Activated naive CD8-positive, alpha-beta T cell treated with anti-CD3 and anti-CD28 coated beads for 36 hours (primary cell): ENCODE data around the gene DUSP15. TPM values are rescaled to one million over a fixed set of nuclear protein-coding genes. Genes with fewer than 3 reads are reported as not detected.
A peak's percentile ranks its signal among the peaks of the same experiment; 100 is the strongest.
"Not testable (repeated sequence)": the region's sequence is repeated elsewhere in the genome, so short reads cannot be mapped to it uniquely, and the experiment has no call there.

Experiments used
- DNase-seq: peaks from one replicate; pipeline ENCODE4 v3.0.0; 2021
- H3K27ac Mint-ChIP-seq: one replicate; pipeline ENCODE4 v1.8.0; 2022; ENCODE audit warnings: mild to moderate bottlenecking, moderate library complexity, mixed read lengths
- H3K27me3 Mint-ChIP-seq: one replicate; pipeline ENCODE4 v1.8.0; 2022; ENCODE audit warnings: mild to moderate bottlenecking, mixed read lengths
- H3K36me3 Mint-ChIP-seq: one replicate; pipeline ENCODE4 v1.8.0; 2021; ENCODE audit warnings: mild to moderate bottlenecking, mixed read lengths
- H3K4me1 Mint-ChIP-seq: one replicate; pipeline ENCODE4 v1.8.0; 2021; ENCODE audit warnings: mixed read lengths
- H3K4me3 Mint-ChIP-seq: one replicate; pipeline ENCODE4 v1.8.0; 2022; ENCODE audit warnings: mild to moderate bottlenecking, moderate library complexity, mixed read lengths
- H3K9me3 Mint-ChIP-seq: one replicate; pipeline ENCODE4 v1.8.0; 2022; ENCODE audit warnings: mixed read lengths
- total RNA-seq, 2 experiments: library from RNA; stranded (reverse); gene quantifications; one replicate each; pipeline ENCODE4 v1.2.3, GENCODE V29; 2021

The DUSP15 gene
- total RNA-seq, 2 experiments from 2014 or later: not detected

DNA sequence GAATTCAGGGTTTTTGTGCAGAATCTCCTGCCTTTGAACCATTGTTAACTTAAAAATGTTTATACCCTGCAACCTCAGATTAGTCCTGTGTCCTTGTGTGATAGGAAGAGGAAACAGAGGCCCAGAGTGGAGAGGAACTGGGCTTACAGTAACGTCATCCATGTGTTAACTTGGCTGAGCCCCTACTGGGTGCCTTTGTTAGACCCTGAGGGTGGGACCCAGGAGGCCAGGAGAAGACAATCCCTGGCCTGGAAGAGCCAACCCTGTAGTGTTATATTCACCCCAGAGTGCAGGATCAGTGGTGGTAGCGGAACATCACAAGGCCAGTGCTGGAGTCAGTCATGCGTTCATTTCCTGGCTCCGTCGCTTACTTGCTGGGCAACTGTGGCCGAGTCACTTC is 40.6 kb downstream of the DUSP15 start:
- no peaks in the 10 kb centered on the region for H3K4me1 Mint-ChIP-seq
- H3K36me3 Mint-ChIP-seq: no peaks in the 10 kb centered on the region
- H3K27ac Mint-ChIP-seq: no peak overlapping the region
- DNase-seq: no peak
- no peaks in the 10 kb centered on the region for H3K9me3 Mint-ChIP-seq
- H3K27me3 Mint-ChIP-seq: no peaks in the 10 kb centered on the region
- H3K4me3 Mint-ChIP-seq: no peak overlapping the region

DNA sequence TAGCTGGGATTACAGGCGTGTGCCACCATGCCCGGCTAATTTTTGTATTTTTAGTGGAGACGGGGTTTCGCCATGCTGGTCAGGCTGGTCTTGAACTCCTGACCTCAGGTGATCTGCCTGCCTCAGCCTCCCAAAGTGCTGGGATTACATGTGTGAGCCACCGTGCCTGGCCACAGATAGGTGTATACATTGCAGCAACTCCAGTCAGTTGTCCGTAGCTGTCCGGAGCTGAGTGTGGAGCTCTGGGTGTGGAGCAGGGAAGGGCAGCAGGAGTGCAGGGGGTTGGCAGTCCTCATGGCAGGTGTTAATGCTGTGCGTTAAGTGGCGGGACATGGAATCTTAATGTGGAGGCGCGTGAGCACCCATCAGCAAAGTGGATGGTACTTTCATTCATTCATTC is 42.3 kb downstream of the DUSP15 start:
- not testable (repeated sequence) for H3K36me3 Mint-ChIP-seq, H3K4me3 Mint-ChIP-seq, H3K27ac Mint-ChIP-seq, H3K27me3 Mint-ChIP-seq, DNase-seq, H3K9me3 Mint-ChIP-seq, H3K4me1 Mint-ChIP-seq

DNA sequence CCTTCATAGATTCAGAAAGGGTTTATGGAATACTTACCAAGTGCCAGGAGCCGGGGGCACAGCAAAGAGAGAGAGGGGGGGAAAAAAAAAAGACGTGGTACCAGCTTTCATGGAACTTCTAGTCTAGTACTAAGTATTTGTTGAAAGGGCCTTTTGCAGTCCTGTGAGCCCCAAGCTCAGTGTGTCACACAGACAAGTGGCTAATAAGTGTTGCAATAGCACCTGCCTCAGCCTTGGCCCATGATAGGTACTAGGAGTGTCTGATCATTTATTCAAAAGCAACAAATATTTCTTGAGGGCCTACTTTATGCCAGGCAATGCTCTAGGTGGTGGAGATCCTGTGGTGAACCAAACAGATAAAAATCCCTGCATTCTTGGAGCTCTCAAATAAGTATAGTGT is 43.3 kb downstream of the DUSP15 start:
- Mint-ChIP-seq H3K27ac (no peak overlapping the region), H3K4me3 (no peak overlapping the region), H3K27me3 (no peaks in the 10 kb centered on the region), H3K36me3 (no peaks in the 10 kb centered on the region), H3K9me3 (no peaks in the 10 kb centered on the region), H3K4me1 (peaks cover 3% of the 10 kb centered on the region)
- DNase-seq: no peak

DNA sequence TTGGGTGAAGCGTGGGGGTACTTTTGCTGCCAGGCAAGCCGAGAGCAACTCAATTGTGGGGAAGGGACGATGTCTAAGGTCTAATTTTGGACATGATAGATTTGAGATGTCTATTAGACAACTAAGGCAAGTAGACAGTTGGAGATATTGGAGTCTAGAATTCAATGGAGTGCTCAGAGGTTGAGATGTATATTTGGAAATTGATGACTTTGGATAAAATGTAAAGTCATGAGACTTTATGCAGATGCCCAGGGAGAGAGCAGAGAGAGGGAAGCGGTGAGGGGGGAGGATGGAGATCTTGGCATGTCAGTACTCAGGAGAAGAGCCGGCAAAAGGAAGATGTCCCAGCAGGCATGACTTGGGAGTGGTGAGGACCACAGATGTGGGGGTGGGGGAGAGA is 44.3 kb downstream of the DUSP15 start:
- no peak overlapping the region for H3K27ac Mint-ChIP-seq
- H3K27me3 Mint-ChIP-seq: no peaks in the 10 kb centered on the region
- no peaks in the 10 kb centered on the region for H3K9me3 Mint-ChIP-seq
- no peaks in the 10 kb centered on the region for H3K36me3 Mint-ChIP-seq
- no peak for DNase-seq
- no peak overlapping the region for H3K4me3 Mint-ChIP-seq
- H3K4me1 Mint-ChIP-seq: peaks cover 3% of the 10 kb centered on the region

DNA sequence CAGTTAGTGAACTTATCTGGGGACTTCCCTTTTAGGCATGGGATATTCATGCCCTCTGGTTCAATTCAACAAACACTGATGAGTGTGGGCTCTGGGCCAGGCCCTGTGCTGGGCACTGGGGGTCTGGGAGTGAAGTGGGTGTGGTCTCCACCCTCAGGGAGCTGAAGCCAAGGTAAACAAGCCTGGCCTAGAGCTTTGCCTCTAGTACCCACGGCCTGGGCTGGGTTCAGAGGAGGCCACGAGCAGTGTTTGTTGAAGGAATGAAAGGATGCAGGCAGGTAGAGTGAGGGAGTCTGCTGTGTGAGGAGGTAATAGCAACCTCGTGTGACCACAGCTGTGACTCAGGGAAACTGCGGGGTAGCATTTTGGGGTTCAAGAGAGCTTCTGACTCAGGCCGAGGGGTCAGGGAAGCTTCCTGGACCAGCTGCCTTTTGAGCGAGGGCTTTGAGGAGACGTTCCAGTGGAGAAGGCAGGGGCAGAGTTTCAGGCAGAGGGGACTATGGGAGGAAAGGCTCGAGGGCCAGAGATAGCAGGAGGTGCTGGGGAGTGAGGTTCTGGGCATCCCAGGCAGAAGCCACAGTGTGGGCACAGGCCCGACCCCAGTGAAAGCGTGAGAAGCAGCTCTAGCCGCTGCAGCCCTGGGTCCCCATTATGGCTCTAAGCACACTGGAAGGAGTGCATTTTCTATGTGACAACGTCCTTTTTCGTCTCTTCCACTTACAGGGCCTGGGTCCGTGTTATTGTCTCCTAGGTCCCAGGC is 45.6 kb downstream of the DUSP15 start:
- H3K36me3 Mint-ChIP-seq: no peaks in the 10 kb centered on the region
- H3K27ac Mint-ChIP-seq: no peak overlapping the region

DNA sequence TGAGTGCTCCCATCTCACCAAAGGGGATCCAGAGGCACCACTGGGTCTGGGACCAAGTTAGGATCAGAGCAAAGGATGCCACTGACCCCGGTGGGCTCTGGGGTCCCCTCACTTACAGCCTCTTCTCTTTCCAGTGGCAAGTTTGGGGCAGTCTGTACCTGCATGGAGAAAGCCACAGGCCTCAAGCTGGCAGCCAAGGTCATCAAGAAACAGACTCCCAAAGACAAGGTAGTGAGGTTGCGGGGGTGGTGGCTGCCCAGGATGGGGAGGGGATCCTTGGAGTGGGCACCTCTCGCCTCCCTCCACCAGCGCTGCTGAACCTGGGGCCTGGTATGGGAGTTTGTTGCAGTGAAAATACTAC is 46.2 kb downstream of the DUSP15 start:
- Mint-ChIP-seq H3K36me3 (no peaks in the 10 kb centered on the region), H3K4me3 (no peak overlapping the region), H3K27ac (no peak overlapping the region)

More for the DNA sequence above, 45.6 kb downstream of the DUSP15 start:
- DNase-seq: no peak
- H3K9me3 Mint-ChIP-seq: no peaks in the 10 kb centered on the region
- H3K4me1 Mint-ChIP-seq: peaks cover 3% of the 10 kb centered on the region
- H3K27me3 Mint-ChIP-seq: no peaks in the 10 kb centered on the region
- no peak overlapping the region for H3K4me3 Mint-ChIP-seq

DNA sequence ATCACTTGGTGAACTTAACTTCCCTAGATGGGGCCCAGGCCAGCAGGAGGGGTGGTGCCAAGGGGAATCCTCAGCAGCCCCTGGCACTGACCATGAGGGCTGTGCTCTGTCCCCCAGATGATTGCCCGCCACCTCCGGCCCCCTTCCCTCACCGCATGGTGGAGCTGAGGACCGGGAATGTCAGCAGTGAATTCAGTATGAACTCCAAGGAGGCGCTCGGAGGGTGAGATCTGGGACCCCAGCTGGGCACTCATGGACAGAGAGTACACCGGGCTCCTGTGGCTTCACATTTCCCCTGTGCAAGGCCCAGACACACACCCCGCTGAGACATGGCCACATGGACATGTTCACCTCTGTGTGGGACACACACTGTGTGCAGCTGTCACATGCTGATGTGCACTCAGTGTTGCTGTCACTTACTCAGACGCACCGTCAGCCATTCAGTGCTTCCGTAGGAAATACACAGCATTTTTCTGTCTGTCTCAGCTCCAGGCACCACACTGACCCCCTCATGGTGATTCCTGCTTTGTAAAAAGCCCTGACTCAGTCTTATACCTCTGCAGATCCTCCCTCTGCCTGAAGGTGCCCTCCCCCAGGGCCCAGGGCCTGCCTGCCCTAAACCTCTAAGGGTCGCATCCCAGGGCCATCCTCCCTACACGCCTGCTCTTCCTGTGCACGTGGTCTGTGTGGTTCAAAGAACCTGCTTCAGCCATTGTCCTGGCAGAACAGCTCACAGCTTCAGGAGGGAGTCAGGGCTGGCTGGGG is 46.8 kb downstream of the DUSP15 start:
- no peak for DNase-seq
- no peak overlapping the region for H3K4me3 Mint-ChIP-seq
- H3K36me3 Mint-ChIP-seq: no peaks in the 10 kb centered on the region
- no peaks in the 10 kb centered on the region for H3K27me3 Mint-ChIP-seq
- no peak overlapping the region for H3K27ac Mint-ChIP-seq
- H3K9me3 Mint-ChIP-seq: no peaks in the 10 kb centered on the region
- H3K4me1 Mint-ChIP-seq: peaks cover 3% of the 10 kb centered on the region

More for the DNA sequence above, 46.2 kb downstream of the DUSP15 start:
- Mint-ChIP-seq H3K4me1 (peaks cover 3% of the 10 kb centered on the region), H3K9me3 (no peaks in the 10 kb centered on the region), H3K27me3 (no peaks in the 10 kb centered on the region)
- DNase-seq: no peak

DNA sequence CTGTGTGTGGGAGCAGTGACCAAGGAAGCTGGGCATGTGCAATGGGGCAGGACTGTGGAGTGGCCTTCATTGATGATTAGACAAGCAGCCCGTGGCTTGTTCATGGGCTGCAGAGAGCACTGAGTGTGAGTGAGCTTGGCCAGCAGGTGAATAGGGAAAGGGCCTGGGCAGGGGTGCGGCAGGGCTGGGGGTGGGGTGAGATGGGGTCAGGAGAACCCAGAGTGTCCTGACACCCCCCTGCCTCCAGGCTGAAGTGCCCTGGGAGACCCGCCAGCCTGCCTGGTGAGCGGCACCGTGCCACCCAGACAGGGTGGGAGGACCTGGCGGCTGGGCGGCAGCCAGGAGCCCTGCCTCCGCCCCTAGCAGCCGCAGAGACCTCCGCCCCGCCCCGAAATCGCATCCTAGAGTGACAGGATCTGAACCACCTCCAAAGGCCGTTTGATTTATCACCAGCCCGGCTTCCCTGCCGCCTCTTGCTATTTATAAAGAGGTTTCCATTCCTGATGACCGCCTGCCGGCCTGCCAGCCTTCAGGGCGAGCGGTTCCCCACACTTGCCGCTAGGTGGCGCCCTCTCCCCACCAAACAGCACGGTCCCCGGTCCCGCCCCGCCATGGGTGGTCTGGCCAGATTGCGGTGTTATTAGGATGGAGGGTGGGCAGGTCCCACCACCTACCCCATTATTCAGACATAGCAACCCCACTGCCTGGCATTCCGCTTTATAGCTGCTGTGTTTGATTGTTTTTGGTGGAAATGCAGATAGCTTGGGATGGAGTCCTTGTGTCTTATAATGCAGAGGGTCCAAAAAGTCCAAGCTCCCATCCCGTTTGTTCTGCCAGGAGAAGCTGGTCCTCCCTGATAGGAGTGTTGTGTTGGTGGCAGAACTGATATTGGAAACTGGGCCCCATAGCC is 47.7 kb downstream of the DUSP15 start:
- Mint-ChIP-seq H3K27me3 (no peaks in the 10 kb centered on the region), H3K27ac (no peak overlapping the region), H3K9me3 (no peaks in the 10 kb centered on the region), H3K4me3 (no peak overlapping the region), H3K4me1 (peaks cover 3% of the 10 kb centered on the region), H3K36me3 (no peaks in the 10 kb centered on the region)
- peak; percentile 75 for DNase-seq

DNA sequence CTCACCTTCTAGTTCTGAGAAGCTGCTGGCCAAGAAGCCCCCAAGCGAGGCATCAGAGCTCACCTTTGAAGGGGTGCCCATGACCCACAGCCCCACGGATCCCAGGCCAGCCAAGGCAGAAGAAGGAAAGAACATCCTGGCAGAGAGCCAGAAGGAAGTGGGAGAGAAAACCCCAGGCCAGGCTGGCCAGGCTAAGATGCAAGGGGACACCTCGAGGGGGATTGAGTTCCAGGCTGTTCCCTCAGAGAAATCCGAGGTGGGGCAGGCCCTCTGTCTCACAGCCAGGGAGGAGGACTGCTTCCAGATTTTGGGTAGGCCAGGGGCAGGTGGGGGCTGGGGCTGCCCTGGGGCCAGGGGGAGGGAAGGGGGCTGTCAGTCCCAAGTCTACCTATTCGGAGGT is 48.9 kb downstream of the DUSP15 start:
- peaks cover 3% of the 10 kb centered on the region for H3K4me1 Mint-ChIP-seq
- H3K27me3 Mint-ChIP-seq: no peaks in the 10 kb centered on the region

DNA sequence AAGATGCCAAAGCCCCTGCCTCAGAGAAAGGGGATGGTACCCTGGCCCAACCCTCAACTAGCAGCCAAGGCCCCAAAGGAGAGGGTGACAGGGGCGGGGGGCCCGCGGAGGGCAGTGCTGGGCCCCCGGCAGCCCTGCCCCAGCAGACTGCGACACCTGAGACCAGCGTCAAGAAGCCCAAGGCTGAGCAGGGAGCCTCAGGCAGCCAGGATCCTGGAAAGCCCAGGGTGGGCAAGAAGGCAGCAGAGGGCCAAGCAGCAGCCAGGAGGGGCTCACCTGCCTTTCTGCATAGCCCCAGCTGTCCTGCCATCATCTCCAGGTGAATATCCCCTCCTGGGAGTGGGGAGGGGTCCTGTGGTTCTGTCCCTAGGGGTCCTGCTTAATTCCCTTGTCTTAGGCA is 50.1 kb downstream of the DUSP15 start:
- H3K27me3 Mint-ChIP-seq: no peaks in the 10 kb centered on the region
- no peak overlapping the region for H3K4me3 Mint-ChIP-seq
- H3K9me3 Mint-ChIP-seq: no peaks in the 10 kb centered on the region
- H3K27ac Mint-ChIP-seq: no peak overlapping the region
- no peak for DNase-seq
- no peaks in the 10 kb centered on the region for H3K36me3 Mint-ChIP-seq
- peaks cover 3% of the 10 kb centered on the region for H3K4me1 Mint-ChIP-seq

More for the DNA sequence above, 48.9 kb downstream of the DUSP15 start:
- no peaks in the 10 kb centered on the region for H3K9me3 Mint-ChIP-seq
- DNase-seq: no peak
- no peaks in the 10 kb centered on the region for H3K36me3 Mint-ChIP-seq
- no peak overlapping the region for H3K4me3 Mint-ChIP-seq
- H3K27ac Mint-ChIP-seq: no peak overlapping the region

DNA sequence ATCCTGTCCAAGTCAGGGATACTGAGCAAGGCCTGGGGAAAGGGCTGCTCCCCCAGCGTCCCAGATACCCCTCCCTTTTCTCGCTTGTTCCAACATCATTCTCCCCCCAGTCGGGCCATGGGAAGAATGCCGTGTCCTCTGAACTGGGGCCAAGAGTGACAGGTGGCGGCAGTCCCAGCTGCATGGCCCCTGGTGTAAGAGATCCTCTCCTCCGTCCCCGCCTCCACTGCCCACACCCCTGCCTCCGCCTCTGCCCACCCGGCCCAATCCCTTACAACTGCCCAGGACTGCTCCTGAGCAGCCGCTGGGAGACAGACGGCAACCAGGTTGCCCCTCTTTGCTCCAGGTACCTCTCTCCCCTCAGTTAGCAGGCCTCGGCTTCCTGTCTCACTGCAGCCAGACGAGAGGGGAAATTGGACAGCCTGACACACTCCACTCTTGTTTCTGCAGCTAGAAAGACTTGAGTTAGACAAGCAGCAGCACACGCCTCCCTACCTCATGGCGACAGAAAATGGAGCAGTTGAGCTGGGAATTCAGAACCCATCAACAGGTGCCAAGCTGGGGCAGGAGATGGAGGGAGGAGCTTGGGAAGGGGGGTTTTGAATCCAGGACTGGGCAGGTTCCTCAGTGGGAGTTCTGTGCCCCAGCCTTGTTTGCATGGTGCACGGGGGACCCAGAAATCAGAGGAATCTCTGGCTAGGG is 51.1 kb downstream of the DUSP15 start, which contains the start of gene MYLK2:
TSS of gene MYLK2 (plus strand) at position 274 of the 702 bp plus-strand sequence. CDS start at position 499, 225 bp downstream.
- Mint-ChIP-seq H3K36me3 (no peaks in the 10 kb centered on the region), H3K4me1 (peaks cover 3% of the 10 kb centered on the region), H3K27ac (no peak within 1 kb of the TSS), H3K27me3 (no peaks in the 10 kb centered on the region), H3K9me3 (no peaks in the 10 kb centered on the region), H3K4me3 (no peak within 1 kb of the TSS)
- no peak for DNase-seq

DNA sequence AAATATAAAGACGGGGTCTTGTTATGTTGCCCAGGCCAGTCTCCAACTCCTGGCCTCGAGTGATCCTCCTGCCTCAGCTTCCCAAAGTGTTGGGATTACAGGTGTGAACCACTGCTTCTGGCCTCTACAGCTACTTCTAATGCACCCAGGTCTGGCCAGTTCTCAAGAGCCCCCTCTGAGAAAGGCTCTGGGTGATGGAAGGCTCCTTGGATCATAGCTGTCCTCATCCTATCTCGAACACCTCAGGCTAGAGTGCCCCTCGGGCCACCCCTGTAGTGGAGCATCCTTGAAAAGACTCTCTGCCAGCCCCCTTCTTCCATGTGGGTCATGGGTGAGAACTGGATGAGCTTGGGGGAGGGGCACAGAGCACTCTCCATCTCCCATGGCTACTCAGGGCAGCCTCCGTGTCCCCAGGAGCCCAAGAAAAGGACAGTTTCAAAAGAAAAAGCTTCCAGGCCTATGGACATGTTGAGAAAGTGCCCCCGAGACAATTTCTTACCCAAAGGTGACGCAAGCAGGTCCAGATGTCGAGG is 51.9 kb downstream of the DUSP15 start:
- Mint-ChIP-seq H3K9me3 (no peaks in the 10 kb centered on the region), H3K27me3 (no peaks in the 10 kb centered on the region), H3K27ac (no peak overlapping the region), H3K4me1 (peaks cover 3% of the 10 kb centered on the region), H3K36me3 (no peaks in the 10 kb centered on the region), H3K4me3 (no peak overlapping the region)
- no peak for DNase-seq

DNA sequence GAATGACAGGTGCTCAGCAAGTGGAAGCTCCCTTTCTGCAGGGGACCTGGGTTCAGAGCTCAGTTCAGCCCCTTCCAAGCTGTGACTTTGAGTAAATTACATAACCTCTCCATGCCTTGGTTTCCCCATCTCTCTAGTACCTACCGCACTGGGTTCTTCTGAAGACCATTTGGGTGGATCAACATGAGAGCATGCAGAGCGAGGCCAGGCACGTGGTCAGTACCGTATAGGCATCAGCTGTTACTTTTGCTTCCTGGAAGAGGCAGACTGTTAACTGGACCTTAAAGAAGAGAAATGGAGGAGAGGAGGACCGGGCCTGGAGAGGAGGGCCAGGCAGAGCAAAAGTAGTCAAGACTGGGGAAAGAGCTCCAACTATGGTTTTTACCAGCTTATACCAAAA is 52.9 kb downstream of the DUSP15 start:
- Mint-ChIP-seq H3K36me3 (no peaks in the 10 kb centered on the region), H3K4me1 (peaks cover 2% of the 10 kb centered on the region), H3K27ac (no peak overlapping the region), H3K9me3 (no peaks in the 10 kb centered on the region), H3K4me3 (no peak overlapping the region), H3K27me3 (no peaks in the 10 kb centered on the region)
- DNase-seq: no peak

DNA sequence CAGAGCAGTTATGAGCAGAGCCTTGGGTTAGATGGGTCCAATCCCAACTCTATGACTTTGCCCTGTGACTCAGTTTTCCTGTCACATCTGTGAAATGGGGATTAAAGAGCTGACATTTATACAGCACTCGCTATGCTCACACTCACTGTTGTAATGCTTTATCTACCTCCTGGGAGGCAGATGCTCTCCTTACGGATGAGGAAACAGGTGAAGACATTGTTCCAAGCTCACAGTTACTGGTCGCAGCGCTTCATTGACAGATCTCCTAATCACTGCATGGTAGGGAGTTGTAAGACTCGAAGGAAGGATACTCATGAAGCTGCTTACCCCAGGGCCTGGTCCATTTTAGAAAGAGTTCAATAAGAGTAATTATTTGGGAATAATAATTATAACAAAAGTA is 54.1 kb downstream of the DUSP15 start:
- Mint-ChIP-seq H3K4me3 (no peak overlapping the region), H3K9me3 (no peaks in the 10 kb centered on the region), H3K36me3 (no peaks in the 10 kb centered on the region), H3K27me3 (no peaks in the 10 kb centered on the region), H3K27ac (no peak overlapping the region), H3K4me1 (no peaks in the 10 kb centered on the region)
- DNase-seq: no peak
